T-helper 2 cell treated with Interferon-gamma antibody and Interleukin-4, amounts not matched to agents 5 μg/mL and 100 μg/mL, for 36 hours (primary cell): ENCODE results near the gene ZNF541.
A peak's percentile ranks its signal among the peaks of the same experiment; 100 is the strongest.
"Not testable (repeated sequence)": the region's sequence is repeated elsewhere in the genome, so short reads cannot be mapped to it uniquely, and the experiment has no call there.

Experiments used
- DNase-seq: peaks from one replicate; pipeline ENCODE4 v3.0.0; 2021; ENCODE audit warnings: low spot score
- H3K27ac Mint-ChIP-seq: one replicate; pipeline ENCODE4 v1.8.0; 2021; ENCODE audit warnings: mild to moderate bottlenecking, mixed read lengths
- H3K27me3 Mint-ChIP-seq: one replicate; pipeline ENCODE4 v1.8.0; 2021; ENCODE audit warnings: low read depth, mixed read lengths
- H3K36me3 Mint-ChIP-seq: one replicate; pipeline ENCODE4 v1.8.0; 2021; ENCODE audit warnings: low read depth, mixed read lengths
- H3K4me1 Mint-ChIP-seq: one replicate; pipeline ENCODE4 v1.8.0; 2021; ENCODE audit warnings: low read depth, mixed read lengths
- H3K4me3 Mint-ChIP-seq: one replicate; pipeline ENCODE4 v1.8.0; 2022; ENCODE audit warnings: mild to moderate bottlenecking, moderate library complexity, mixed read lengths
- H3K9me3 Mint-ChIP-seq: one replicate; pipeline ENCODE4 v1.8.0; 2021; ENCODE audit warnings: mixed read lengths

Gene ZNF541

DNA sequence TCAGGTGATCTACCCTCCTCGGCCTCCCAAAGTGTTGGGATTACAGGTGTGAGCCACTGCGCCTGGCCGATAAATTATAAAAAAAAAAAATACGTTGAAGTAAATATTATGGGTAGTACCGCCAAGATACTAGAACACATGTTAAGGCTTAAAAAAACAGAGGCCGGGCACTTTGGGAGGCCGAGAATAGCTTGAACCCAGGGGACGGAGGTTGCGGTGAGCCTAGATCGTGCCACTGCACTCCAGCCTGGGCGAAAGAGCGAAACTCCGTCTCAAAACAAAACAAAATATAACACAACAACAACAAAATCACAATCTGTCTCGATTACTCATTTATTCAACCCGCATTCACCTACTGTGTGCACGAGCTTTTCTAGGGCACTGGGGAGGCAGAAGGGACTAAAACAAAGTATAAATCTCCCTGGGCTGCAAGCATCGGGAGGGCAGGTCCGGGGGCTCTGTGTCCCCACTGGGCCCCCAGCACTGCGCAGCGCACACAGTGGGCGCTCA lies 34.7 kb upstream of the ZNF541 start:
- H3K4me1 Mint-ChIP-seq, result peaks cover 21% of the 10 kb centered on the region
- H3K27ac Mint-ChIP-seq, result peak overlapping the region; percentile 83
- DNase-seq, result no peak
- H3K27me3 Mint-ChIP-seq, result peaks cover 2% of the 10 kb centered on the region
- peak overlapping the region; percentile 80 for H3K4me3 Mint-ChIP-seq
- peaks cover 10% of the 10 kb centered on the region for H3K36me3 Mint-ChIP-seq
- no peaks in the 10 kb centered on the region for H3K9me3 Mint-ChIP-seq

GRCh38 chr19:47603706-47604565 lies 31.0 kb upstream of the ZNF541 start:
- Mint-ChIP-seq H3K4me1 (peaks cover 26% of the 10 kb centered on the region), H3K4me3 (no peak overlapping the region), H3K9me3 (no peaks in the 10 kb centered on the region), H3K27ac (no peak overlapping the region), H3K36me3 (peaks cover 8% of the 10 kb centered on the region), H3K27me3 (peaks cover 4% of the 10 kb centered on the region)
- no peak for DNase-seq

GRCh38 chr19:47601180-47601904 lies 28.4 kb upstream of the ZNF541 start:
- peaks cover 25% of the 10 kb centered on the region for H3K4me1 Mint-ChIP-seq
- peak overlapping the region; percentile 88 for H3K4me3 Mint-ChIP-seq
- no peak for DNase-seq
- H3K9me3 Mint-ChIP-seq, result no peaks in the 10 kb centered on the region
- H3K27me3 Mint-ChIP-seq, result peaks cover 6% of the 10 kb centered on the region
- no peaks in the 10 kb centered on the region for H3K36me3 Mint-ChIP-seq
- H3K27ac Mint-ChIP-seq, result peak overlapping the region; percentile 81

GRCh38 chr19:47600246-47601179 lies 27.6 kb upstream of the ZNF541 start:
- Mint-ChIP-seq H3K36me3 (no peaks in the 10 kb centered on the region), H3K27me3 (peaks cover 6% of the 10 kb centered on the region), H3K27ac (peak overlapping the region; percentile 84), H3K4me3 (peak overlapping the region; percentile 88), H3K4me1 (peaks cover 28% of the 10 kb centered on the region), H3K9me3 (no peaks in the 10 kb centered on the region)
- peak; percentile 98 for DNase-seq

DNA sequence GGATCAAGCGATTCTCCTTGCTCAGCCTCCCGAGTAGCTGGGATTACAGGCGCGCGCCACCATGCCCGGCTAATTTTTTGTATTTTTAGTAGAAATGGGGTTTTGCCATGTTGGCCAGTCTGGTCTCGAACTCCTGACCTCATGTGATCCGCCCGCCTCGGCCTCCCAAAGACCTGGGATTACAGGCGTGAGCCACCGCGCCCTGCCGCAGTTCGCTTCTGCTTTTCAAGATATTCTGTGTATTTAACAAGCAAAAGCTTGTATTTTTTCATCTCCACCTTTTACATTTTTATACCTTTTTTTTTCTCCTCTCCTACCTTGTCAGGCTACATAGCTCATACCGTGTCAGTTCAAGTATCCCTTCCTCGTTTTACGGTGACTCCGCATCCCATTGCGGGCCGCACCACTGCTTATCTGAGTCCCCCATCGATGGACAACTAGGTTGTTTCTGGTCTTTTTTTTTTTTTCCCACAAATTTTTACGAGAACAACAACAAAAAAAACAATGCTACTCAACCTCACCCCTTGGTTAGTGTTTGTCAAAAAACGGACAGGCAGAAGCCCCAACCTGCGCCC lies 26.8 kb upstream of the ZNF541 start:
- Mint-ChIP-seq H3K27ac (peak overlapping the region; percentile 84), H3K4me1 (peaks cover 28% of the 10 kb centered on the region), H3K4me3 (peak overlapping the region; percentile 84)
- not testable (repeated sequence) for H3K27me3 Mint-ChIP-seq, H3K36me3 Mint-ChIP-seq, H3K9me3 Mint-ChIP-seq, DNase-seq

- Mint-ChIP-seq H3K27me3 (peaks cover 6% of the 10 kb centered on the region), H3K9me3 (no peaks in the 10 kb centered on the region), H3K4me3 (peak overlapping the region; percentile 84), H3K27ac (no peak overlapping the region), H3K4me1 (peaks cover 25% of the 10 kb centered on the region), H3K36me3 (no peaks in the 10 kb centered on the region)
- no peak for DNase-seq
Measured at GRCh38 chr19:47598407-47599349, 25.7 kb upstream of the ZNF541 start.

GRCh38 chr19:47595944-47596343 lies 23.0 kb upstream of the ZNF541 start:
- H3K27me3 Mint-ChIP-seq, result peaks cover 5% of the 10 kb centered on the region
- no peak for DNase-seq
- no peaks in the 10 kb centered on the region for H3K9me3 Mint-ChIP-seq
- no peaks in the 10 kb centered on the region for H3K36me3 Mint-ChIP-seq
- no peak overlapping the region for H3K4me3 Mint-ChIP-seq
- H3K4me1 Mint-ChIP-seq, result peaks cover 16% of the 10 kb centered on the region
- no peak overlapping the region for H3K27ac Mint-ChIP-seq

GRCh38 chr19:47593860-47594259 lies 20.9 kb upstream of the ZNF541 start:
- DNase-seq, result no peak
- peaks cover 10% of the 10 kb centered on the region for H3K27me3 Mint-ChIP-seq
- peaks cover 7% of the 10 kb centered on the region for H3K4me1 Mint-ChIP-seq
- H3K27ac Mint-ChIP-seq, result no peak overlapping the region
- H3K4me3 Mint-ChIP-seq, result no peak overlapping the region
- no peaks in the 10 kb centered on the region for H3K9me3 Mint-ChIP-seq
- no peaks in the 10 kb centered on the region for H3K36me3 Mint-ChIP-seq

DNA sequence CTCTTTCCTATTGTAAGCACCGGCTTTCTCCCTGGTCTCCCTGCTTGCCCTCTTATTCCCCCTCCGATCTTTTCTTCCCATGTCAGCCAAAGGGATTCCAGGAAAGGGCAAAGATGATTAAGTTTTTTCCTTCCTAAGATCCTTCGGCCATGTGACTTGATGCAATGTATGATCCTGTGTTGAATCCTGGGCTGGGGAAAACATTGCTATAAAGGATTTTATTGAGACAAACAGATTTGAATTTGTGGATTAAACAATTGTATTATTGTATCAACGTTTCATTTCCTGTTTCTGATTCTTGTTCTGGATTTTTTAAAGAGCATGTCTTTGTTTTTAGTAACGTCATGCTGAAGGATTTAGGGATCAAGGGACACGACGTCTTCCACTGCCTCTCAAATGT lies 16.9 kb upstream of the ZNF541 start:
- Mint-ChIP-seq H3K27ac (no peak overlapping the region), H3K36me3 (no peaks in the 10 kb centered on the region), H3K9me3 (peaks cover 11% of the 10 kb centered on the region), H3K4me3 (no peak overlapping the region), H3K27me3 (peaks cover 9% of the 10 kb centered on the region), H3K4me1 (no peaks in the 10 kb centered on the region)
- DNase-seq, result no peak

DNA sequence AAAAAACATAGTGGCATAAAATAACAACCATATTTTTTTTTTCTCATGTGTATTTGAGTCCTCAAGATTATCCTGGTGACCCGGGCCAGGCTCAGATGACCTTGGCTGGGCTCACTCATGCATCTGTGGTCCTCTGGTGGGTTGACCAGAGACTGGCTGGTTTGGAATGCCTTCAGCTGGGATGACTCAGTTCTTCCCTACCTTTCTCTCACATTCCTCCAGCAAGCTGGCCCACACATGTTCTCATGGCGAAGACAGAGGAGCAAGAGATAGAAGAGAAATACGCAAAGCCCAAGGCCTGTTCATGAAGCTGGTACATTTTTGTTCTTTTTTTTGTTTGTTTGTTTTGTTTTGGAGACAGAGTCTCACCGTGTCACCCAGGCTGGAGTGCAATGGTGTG lies 14.3 kb upstream of the ZNF541 start:
- peaks cover 11% of the 10 kb centered on the region for H3K9me3 Mint-ChIP-seq
- no peak for DNase-seq
- H3K36me3 Mint-ChIP-seq, result no peaks in the 10 kb centered on the region
- H3K27ac Mint-ChIP-seq, result no peak overlapping the region
- H3K27me3 Mint-ChIP-seq, result peaks cover 7% of the 10 kb centered on the region
- no peak overlapping the region for H3K4me3 Mint-ChIP-seq
- peaks cover 4% of the 10 kb centered on the region for H3K4me1 Mint-ChIP-seq

GRCh38 chr19:47583161-47583560 lies 10.2 kb upstream of the ZNF541 start:
- Mint-ChIP-seq H3K27ac (peak overlapping the region; percentile 17), H3K4me1 (peaks cover 13% of the 10 kb centered on the region), H3K9me3 (peaks cover 11% of the 10 kb centered on the region)
- not testable (repeated sequence) for DNase-seq, H3K27me3 Mint-ChIP-seq, H3K36me3 Mint-ChIP-seq, H3K4me3 Mint-ChIP-seq

- DNase-seq, result no peak
- Mint-ChIP-seq H3K27ac (peak overlapping the region; percentile 17), H3K36me3 (no peaks in the 10 kb centered on the region), H3K9me3 (peaks cover 11% of the 10 kb centered on the region), H3K27me3 (peaks cover 2% of the 10 kb centered on the region), H3K4me3 (peak overlapping the region; percentile 61), H3K4me1 (peaks cover 18% of the 10 kb centered on the region)
Measured at GRCh38 chr19:47582320-47582909, 9.5 kb upstream of the ZNF541 start.
